ENCODE measurements around the gene PNPLA5. TPM values are rescaled to one million over a fixed set of nuclear protein-coding genes. Genes with fewer than 3 reads are reported as not detected.

Gene PNPLA5
- total and polyA plus RNA-seq, 9 of the 15 experiments (the other 6 are each of a cell fraction or from before 2014, with no cell fraction given): not detected

DNA sequence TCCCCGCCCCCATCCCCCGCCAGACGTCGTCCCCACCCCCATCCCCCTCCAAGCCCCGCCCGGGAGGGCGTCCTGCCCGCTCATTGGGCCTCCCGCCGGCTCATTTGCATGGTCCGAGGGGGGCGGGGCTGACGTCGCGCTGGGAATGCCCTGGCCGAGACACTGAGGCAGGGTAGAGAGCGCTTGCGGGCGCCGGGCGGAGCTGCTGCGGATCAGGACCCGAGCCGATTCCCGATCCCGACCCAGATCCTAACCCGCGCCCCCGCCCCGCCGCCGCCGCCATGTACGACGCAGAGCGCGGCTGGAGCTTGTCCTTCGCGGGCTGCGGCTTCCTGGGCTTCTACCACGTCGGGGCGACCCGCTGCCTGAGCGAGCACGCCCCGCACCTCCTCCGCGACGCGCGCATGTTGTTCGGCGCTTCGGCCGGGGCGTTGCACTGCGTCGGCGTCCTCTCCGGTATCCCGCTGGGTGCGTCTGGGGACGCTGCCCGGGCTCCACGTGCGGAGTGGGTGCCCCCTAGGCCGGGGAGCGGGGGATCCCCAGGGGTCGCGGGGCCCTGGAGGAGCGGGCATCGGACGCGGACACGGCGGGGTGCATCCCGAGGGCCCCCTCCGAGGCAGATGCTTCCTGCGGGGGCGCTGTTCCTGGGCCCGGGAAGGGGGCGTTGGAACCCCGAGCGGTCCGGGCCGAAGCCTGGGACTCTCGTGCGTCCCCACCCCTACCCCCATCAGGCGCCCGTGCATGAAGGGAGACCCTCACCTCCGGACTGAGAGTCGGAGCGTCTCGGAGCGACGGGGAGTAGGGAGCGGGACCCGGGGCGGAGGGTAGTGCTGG, 32.0 kb upstream of the PNPLA5 start, which contains the start of gene PNPLA3 (continued):
- TF ChIP-seq RUNX1 (IDR thresholded peaks at IDR 0.05; ENCODE audit: low read depth) (no peak), TAF7 (tag; IDR thresholded peaks at IDR 0.05) (no peak), ZNF133 (CRISPR knock-in tag; IDR thresholded peaks at IDR 0.05) (no peak), ZNF445 (CRISPR knock-in tag; IDR thresholded peaks at IDR 0.05; ENCODE audit: low read depth) (no peak), PHB2 (IDR thresholded peaks at IDR 0.05; ENCODE audit: low read depth) (no peak), ZNF77 (CRISPR knock-in tag; IDR thresholded peaks at IDR 0.05) (no peak), CBX2 (IDR thresholded peaks at IDR 0.05; ENCODE audit: insufficient read depth, low read length, poor library complexity, severe bottlenecking) (no peak), BRCA1 (IDR thresholded peaks at IDR 0.05) (no peak), BRCA1 (CRISPR knock-in tag; IDR thresholded peaks at IDR 0.05) (no peak), STAT5A (IDR thresholded peaks at IDR 0.05; ENCODE audit: borderline replicate concordance, low read length) (no peak), TAF9B (IDR thresholded peaks at IDR 0.05; ENCODE audit: partially characterized antibody) (no peak), TBP (optimal IDR thresholded peaks at IDR 0.05; ENCODE audit: low read depth, low read length) (no peak)
- TF ChIP-seq, protein P1, sequence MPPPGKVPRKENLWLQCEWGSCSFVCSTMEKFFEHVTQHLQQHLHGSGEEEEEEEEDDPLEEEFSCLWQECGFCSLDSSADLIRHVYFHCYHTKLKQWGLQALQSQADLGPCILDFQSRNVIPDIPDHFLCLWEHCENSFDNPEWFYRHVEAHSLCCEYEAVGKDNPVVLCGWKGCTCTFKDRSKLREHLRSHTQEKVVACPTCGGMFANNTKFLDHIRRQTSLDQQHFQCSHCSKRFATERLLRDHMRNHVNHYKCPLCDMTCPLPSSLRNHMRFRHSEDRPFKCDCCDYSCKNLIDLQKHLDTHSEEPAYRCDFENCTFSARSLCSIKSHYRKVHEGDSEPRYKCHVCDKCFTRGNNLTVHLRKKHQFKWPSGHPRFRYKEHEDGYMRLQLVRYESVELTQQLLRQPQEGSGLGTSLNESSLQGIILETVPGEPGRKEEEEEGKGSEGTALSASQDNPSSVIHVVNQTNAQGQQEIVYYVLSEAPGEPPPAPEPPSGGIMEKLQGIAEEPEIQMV (tag; conservative IDR thresholded peaks at IDR 0.05; ENCODE audit: low read depth): no peak
- TF ChIP-seq, protein P2, sequence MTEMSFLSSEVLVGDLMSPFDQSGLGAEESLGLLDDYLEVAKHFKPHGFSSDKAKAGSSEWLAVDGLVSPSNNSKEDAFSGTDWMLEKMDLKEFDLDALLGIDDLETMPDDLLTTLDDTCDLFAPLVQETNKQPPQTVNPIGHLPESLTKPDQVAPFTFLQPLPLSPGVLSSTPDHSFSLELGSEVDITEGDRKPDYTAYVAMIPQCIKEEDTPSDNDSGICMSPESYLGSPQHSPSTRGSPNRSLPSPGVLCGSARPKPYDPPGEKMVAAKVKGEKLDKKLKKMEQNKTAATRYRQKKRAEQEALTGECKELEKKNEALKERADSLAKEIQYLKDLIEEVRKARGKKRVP (CRISPR knock-in tag; IDR thresholded peaks at IDR 0.05): no peak
- TF ChIP-seq, protein P3, sequence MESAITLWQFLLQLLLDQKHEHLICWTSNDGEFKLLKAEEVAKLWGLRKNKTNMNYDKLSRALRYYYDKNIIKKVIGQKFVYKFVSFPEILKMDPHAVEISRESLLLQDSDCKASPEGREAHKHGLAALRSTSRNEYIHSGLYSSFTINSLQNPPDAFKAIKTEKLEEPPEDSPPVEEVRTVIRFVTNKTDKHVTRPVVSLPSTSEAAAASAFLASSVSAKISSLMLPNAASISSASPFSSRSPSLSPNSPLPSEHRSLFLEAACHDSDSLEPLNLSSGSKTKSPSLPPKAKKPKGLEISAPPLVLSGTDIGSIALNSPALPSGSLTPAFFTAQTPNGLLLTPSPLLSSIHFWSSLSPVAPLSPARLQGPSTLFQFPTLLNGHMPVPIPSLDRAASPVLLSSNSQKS (CRISPR knock-in tag; IDR thresholded peaks at IDR 0.05): no peak
- TF ChIP-seq, protein P4, sequence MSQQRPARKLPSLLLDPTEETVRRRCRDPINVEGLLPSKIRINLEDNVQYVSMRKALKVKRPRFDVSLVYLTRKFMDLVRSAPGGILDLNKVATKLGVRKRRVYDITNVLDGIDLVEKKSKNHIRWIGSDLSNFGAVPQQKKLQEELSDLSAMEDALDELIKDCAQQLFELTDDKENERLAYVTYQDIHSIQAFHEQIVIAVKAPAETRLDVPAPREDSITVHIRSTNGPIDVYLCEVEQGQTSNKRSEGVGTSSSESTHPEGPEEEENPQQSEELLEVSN (IDR thresholded peaks at IDR 0.05; ENCODE audit: borderline replicate concordance in 1 of 2, extremely low read depth in 1 of 2, insufficient read depth in 1 of 2, insufficient read length in 1 of 2, low read depth in 1 of 2, low read length in 1 of 2, poor library complexity in 1 of 2, severe bottlenecking in 1 of 2): peak; percentile 69 to 80
- TF ChIP-seq, protein P5, sequence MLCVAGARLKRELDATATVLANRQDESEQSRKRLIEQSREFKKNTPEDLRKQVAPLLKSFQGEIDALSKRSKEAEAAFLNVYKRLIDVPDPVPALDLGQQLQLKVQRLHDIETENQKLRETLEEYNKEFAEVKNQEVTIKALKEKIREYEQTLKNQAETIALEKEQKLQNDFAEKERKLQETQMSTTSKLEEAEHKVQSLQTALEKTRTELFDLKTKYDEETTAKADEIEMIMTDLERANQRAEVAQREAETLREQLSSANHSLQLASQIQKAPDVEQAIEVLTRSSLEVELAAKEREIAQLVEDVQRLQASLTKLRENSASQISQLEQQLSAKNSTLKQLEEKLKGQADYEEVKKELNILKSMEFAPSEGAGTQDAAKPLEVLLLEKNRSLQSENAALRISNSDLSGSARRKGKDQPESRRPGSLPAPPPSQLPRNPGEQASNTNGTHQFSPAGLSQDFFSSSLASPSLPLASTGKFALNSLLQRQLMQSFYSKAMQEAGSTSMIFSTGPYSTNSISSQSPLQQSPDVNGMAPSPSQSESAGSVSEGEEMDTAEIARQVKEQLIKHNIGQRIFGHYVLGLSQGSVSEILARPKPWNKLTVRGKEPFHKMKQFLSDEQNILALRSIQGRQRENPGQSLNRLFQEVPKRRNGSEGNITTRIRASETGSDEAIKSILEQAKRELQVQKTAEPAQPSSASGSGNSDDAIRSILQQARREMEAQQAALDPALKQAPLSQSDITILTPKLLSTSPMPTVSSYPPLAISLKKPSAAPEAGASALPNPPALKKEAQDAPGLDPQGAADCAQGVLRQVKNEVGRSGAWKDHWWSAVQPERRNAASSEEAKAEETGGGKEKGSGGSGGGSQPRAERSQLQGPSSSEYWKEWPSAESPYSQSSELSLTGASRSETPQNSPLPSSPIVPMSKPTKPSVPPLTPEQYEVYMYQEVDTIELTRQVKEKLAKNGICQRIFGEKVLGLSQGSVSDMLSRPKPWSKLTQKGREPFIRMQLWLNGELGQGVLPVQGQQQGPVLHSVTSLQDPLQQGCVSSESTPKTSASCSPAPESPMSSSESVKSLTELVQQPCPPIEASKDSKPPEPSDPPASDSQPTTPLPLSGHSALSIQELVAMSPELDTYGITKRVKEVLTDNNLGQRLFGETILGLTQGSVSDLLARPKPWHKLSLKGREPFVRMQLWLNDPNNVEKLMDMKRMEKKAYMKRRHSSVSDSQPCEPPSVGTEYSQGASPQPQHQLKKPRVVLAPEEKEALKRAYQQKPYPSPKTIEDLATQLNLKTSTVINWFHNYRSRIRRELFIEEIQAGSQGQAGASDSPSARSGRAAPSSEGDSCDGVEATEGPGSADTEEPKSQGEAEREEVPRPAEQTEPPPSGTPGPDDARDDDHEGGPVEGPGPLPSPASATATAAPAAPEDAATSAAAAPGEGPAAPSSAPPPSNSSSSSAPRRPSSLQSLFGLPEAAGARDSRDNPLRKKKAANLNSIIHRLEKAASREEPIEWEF (CRISPR knock-in tag; IDR thresholded peaks at IDR 0.05): no peak
- TF ChIP-seq, protein P6, sequence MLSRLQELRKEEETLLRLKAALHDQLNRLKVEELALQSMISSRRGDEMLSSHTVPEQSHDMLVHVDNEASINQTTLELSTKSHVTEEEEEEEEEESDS (CRISPR knock-in tag; IDR thresholded peaks at IDR 0.05): no peak
